ENCODE measurements around the gene PLEKHA3.

DNA sequence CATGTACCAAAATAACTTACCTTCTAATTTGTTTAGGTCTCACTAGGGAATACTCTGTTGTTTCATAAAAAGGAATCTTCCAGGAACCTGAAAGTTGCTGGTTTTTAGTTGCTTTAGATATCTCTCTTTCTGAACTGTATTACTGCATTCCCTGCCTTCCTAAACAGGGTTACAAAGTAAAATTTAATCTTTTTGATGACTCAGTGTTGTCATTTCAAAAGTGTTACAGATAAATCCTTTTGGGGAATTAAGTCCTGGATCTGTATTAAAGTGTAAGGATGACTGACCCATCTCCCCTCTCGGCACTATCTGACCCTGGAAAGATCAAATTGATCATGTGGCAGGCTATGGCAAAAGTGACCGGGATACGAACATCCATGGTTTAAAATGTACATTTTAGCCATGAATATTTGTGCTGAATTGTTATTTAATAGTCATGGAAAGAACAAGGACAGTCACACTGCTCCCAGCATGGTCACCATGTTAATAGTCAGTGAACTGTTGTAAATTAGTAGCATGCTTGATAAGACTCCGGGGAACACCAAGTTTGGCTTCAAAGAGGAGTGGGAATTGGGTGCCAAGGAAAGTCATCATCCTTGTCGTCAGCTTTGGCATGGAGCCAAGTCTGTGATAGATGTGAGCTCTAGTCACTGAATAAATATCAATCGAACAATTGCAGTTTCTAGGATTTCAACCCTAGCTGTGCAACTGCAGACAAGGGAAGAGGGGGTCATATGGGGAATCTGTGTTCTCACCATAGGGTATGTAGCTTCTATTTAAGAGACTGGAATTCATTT lies 4.2 kb downstream of the PLEKHA3 start:
- TF ChIP-seq RFX5 (IDR thresholded peaks at IDR 0.05; ENCODE audit: low read depth, low read length) (no peak), RFX1 (IDR thresholded peaks at IDR 0.05) (no peak), SETDB1 (IDR thresholded peaks at IDR 0.05; ENCODE audit: low read length) (no peak), TRIM28 (IDR thresholded peaks at IDR 0.05) (no peak), ZNF561 (CRISPR knock-in tag; conservative IDR thresholded peaks at IDR 0.05) (no peak), ELF2 (CRISPR knock-in tag; IDR thresholded peaks at IDR 0.05) (no peak), SMAD3 (CRISPR knock-in tag; conservative IDR thresholded peaks at IDR 0.05) (no peak), POLR2A (conservative IDR thresholded peaks at IDR 0.05) (no peak)
- TF ChIP-seq, protein P1, sequence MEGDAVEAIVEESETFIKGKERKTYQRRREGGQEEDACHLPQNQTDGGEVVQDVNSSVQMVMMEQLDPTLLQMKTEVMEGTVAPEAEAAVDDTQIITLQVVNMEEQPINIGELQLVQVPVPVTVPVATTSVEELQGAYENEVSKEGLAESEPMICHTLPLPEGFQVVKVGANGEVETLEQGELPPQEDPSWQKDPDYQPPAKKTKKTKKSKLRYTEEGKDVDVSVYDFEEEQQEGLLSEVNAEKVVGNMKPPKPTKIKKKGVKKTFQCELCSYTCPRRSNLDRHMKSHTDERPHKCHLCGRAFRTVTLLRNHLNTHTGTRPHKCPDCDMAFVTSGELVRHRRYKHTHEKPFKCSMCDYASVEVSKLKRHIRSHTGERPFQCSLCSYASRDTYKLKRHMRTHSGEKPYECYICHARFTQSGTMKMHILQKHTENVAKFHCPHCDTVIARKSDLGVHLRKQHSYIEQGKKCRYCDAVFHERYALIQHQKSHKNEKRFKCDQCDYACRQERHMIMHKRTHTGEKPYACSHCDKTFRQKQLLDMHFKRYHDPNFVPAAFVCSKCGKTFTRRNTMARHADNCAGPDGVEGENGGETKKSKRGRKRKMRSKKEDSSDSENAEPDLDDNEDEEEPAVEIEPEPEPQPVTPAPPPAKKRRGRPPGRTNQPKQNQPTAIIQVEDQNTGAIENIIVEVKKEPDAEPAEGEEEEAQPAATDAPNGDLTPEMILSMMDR (IDR thresholded peaks at IDR 0.05 in 2 of 3, conservative IDR thresholded peaks at IDR 0.05 in 1 of 3; ENCODE audit: insufficient read depth in 2 of 3, low read depth in 1 of 3, low read length in 3 of 3), result no peak
